WI38 (cell line): ENCODE measurements around the gene TAS2R60.

Source experiments
- H3K4me3 ChIP-seq: 2 replicates; pipeline ENCODE4 v1.5.1; 2011; ENCODE audit warnings: low read depth, mild to moderate bottlenecking, control low read depth, low read length
- TF ChIP-seq, protein P1 (sequence below): IDR thresholded peaks from 2 replicates; pipeline ENCODE4 v1.5.1; 2012; ENCODE audit warnings: low read depth, mild to moderate bottlenecking, control low read depth, low read length

TAS2R60 gene

GRCh38 chr7:143492799-143493739, 49.8 kb downstream of the TAS2R60 start:
- H3K4me3 ChIP-seq: no peak overlapping the region
- TF ChIP-seq, protein P1, sequence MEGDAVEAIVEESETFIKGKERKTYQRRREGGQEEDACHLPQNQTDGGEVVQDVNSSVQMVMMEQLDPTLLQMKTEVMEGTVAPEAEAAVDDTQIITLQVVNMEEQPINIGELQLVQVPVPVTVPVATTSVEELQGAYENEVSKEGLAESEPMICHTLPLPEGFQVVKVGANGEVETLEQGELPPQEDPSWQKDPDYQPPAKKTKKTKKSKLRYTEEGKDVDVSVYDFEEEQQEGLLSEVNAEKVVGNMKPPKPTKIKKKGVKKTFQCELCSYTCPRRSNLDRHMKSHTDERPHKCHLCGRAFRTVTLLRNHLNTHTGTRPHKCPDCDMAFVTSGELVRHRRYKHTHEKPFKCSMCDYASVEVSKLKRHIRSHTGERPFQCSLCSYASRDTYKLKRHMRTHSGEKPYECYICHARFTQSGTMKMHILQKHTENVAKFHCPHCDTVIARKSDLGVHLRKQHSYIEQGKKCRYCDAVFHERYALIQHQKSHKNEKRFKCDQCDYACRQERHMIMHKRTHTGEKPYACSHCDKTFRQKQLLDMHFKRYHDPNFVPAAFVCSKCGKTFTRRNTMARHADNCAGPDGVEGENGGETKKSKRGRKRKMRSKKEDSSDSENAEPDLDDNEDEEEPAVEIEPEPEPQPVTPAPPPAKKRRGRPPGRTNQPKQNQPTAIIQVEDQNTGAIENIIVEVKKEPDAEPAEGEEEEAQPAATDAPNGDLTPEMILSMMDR: no peak

DNA sequence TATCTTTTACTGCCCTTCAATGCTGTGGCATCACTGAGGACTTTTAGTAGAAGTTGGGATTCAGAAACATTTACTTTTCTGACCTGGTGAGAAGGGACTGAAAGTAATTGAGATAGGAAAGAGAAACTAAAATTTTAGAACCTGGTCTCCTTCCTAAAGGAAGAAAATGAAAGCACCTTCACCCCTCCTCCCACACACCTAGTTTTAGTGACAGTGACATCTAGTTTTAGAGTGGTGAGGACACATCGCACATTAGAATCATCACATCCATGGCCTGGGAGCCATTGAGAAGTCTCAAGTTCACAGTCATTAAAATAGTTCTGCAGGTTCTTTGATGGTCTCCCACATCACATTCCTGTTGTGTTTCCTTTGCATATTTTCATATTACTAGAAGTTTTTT, 50.5 kb downstream of the TAS2R60 start:
- TF ChIP-seq, protein P1: no peak
- no peak overlapping the region for H3K4me3 ChIP-seq
